ENCODE data around the gene CCN2.
A peak's percentile ranks its signal among the peaks of the same experiment; 100 is the strongest.

Gene CCN2

GRCh38 chr6:131960371-131961133 is 9.4 kb upstream of the CCN2 start:
- Mint-ChIP-seq H3K9me3 (no peaks in the 10 kb centered on the region), H3K27me3 (ENCODE audit: low read depth) (no peaks in the 10 kb centered on the region), H3K4me3 (no peak overlapping the region), H3K36me3 (ENCODE audit: low read depth) (no peaks in the 10 kb centered on the region), H3K4me1 (peaks cover under 1% of the 10 kb centered on the region), H3K27ac (no peak overlapping the region)
- TF ChIP-seq CTCF (IDR thresholded peaks at IDR 0.05; ENCODE audit: unreplicated experiment in 3 of 3) = peak in 1 of 3 experiments; percentile 12

DNA sequence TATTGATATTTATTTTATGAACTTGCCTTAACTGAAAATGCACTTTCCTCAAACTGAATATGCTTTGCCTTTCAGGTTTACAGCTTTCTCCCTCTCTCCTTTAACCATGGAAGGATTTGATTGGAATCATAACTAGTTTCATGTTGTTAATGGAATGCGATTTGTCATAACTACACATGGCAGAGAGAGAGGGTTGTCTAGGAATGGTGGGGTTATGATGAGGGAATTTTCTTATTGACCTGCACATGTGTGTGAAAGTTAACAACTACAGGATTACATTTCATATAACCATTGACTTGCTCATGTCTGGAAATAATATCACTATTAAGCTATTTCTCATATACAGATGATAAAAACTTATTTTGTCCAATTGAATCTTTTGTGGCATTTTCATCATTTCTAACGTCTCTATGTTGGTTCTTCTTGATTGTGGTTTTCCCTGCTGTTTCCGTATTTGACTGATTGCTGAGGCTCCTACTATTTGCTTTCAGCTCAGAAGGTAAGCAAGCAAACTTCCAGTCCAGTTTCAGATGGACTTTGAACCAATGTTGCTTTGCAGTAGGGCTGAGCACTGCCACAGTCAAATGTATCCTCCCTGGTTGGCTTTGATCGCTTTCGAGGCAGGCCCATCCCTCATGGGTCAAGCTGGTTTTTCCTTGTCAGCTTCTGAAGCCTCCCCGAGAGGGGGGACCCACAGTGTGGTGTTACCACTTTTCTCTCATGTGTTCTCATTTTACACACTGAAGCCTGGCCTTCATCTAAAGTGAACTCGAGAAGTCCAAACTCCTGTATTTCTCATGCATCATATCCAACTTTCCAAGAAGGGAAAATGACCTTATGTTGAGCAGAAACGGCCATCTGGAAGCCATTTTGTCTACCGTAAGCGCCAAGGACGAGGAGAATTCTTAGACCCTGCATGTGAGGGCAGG is 7.6 kb upstream of the CCN2 start:
- Mint-ChIP-seq H3K27me3 (ENCODE audit: low read depth) (no peaks in the 10 kb centered on the region), H3K4me1 (peaks cover 18% of the 10 kb centered on the region), H3K4me3 (no peak overlapping the region), H3K36me3 (ENCODE audit: low read depth) (no peaks in the 10 kb centered on the region), H3K27ac (no peak overlapping the region), H3K9me3 (no peaks in the 10 kb centered on the region)
- TF ChIP-seq CTCF (IDR thresholded peaks at IDR 0.05; ENCODE audit: unreplicated experiment in 3 of 3) = no peak

- no peak overlapping the region for H3K27ac Mint-ChIP-seq
- H3K4me1 Mint-ChIP-seq = peaks cover 25% of the 10 kb centered on the region
- no peak overlapping the region for H3K4me3 Mint-ChIP-seq
- TF ChIP-seq CTCF (IDR thresholded peaks at IDR 0.05; ENCODE audit: unreplicated experiment in 3 of 3) = no peak
- no peaks in the 10 kb centered on the region for H3K9me3 Mint-ChIP-seq
- H3K36me3 Mint-ChIP-seq (ENCODE audit: low read depth) = no peaks in the 10 kb centered on the region
- H3K27me3 Mint-ChIP-seq (ENCODE audit: low read depth) = no peaks in the 10 kb centered on the region
Measured at GRCh38 chr6:131958095-131958494, 6.9 kb upstream of the CCN2 start.

DNA sequence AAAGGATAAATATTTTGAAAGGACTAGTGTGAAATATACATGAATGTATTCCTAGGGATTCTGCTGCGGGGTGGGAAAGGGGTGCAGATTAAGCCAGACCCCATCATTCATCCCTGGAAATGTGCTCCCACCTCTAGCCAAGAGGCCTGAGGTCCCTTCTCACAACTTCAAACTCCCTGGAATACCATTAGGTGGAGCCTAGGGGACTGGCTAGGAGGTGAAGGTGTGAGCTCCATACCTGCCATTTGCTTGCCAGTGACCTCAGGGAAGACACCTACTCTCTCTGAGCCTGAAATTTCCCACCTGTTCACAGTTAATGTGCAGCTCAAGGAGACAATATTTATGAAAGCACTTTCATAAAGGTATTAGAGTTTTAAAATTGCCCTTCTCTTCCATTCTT is 4.7 kb upstream of the CCN2 start:
- TF ChIP-seq CTCF (IDR thresholded peaks at IDR 0.05; ENCODE audit: unreplicated experiment in 3 of 3) = no peak
- H3K36me3 Mint-ChIP-seq (ENCODE audit: low read depth) = no peaks in the 10 kb centered on the region
- H3K4me1 Mint-ChIP-seq = peaks cover 44% of the 10 kb centered on the region
- no peaks in the 10 kb centered on the region for H3K27me3 Mint-ChIP-seq (ENCODE audit: low read depth)
- H3K27ac Mint-ChIP-seq = peak overlapping the region in 2 of 3 experiments; percentile 95 to 98
- H3K9me3 Mint-ChIP-seq = no peaks in the 10 kb centered on the region
- no peak overlapping the region for H3K4me3 Mint-ChIP-seq

- no peaks in the 10 kb centered on the region for H3K36me3 Mint-ChIP-seq (ENCODE audit: low read depth)
- TF ChIP-seq CTCF (IDR thresholded peaks at IDR 0.05; ENCODE audit: unreplicated experiment in 3 of 3) = no peak
- H3K27me3 Mint-ChIP-seq (ENCODE audit: low read depth) = no peaks in the 10 kb centered on the region
- H3K4me1 Mint-ChIP-seq = peaks cover 44% of the 10 kb centered on the region
- peak overlapping the region in 2 of 3 experiments; percentile 66 to 71 for H3K4me3 Mint-ChIP-seq
- no peaks in the 10 kb centered on the region for H3K9me3 Mint-ChIP-seq
- peak overlapping the region; percentile 91 to 98 (median 95) for H3K27ac Mint-ChIP-seq
Measured at GRCh38 chr6:131955192-131955591, 4.0 kb upstream of the CCN2 start.

All from nephron (organoid).